NCI-H2196 treated with DMSO at 0.1 percent for 48 hours (cell line): ENCODE results near the gene ASB6.

Experiments
- DNase-seq: peaks from one replicate; lab custom pipeline; 2025; ENCODE audit not compliant: unreplicated experiment; lab: John Stamatoyannopoulos, UW

Gene ASB6, protein sequence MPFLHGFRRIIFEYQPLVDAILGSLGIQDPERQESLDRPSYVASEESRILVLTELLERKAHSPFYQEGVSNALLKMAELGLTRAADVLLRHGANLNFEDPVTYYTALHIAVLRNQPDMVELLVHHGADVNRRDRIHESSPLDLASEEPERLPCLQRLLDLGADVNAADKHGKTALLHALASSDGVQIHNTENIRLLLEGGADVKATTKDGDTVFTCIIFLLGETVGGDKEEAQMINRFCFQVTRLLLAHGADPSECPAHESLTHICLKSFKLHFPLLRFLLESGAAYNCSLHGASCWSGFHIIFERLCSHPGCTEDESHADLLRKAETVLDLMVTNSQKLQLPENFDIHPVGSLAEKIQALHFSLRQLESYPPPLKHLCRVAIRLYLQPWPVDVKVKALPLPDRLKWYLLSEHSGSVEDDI

DNA sequence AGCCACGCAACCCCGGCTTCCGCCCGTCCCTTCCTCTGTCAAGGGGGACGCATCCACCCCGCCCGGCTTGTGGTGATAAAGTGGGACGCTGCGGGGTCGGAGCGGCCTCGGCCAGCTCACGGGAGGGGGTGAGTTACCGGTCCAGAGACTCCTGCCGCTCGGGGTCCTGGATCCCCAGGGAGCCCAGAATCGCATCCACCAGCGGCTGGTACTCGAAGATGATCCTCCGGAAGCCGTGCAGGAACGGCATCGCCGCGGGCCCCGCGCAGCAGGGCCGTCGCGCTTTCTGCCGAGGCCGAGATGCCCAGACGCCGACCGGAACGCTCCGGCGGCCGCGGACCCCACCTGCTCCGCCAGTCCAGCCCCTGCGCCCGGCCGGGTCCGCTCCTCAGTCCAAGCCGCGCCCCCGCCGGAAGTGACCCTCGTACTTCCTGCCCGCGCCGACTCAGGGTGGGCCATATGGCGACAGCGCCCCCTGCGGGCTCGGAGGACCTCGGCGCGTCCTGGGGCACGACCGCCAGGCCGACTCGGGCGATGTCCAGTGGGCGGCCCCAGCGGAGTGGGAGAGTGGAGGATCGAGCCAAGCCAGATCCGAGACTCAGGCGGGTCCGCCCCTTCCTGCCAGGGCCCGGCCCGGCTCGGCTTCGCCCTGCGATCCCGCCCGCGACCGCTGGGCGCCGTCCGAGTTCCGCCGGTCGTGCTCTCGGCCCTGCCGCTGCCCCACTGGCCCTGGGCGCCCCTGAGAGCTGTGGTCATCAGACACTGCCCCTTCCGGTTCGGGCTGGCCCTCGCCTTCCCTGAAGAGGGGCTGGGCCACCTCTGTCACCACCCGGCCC is at the start of gene ASB6:
Gene ASB6, minus strand, starts transcription at position 402 of the 836 bp plus-strand sequence. Its CDS starts 152 bp downstream, at position 250.
- DNase-seq = peak; percentile 83

DNA sequence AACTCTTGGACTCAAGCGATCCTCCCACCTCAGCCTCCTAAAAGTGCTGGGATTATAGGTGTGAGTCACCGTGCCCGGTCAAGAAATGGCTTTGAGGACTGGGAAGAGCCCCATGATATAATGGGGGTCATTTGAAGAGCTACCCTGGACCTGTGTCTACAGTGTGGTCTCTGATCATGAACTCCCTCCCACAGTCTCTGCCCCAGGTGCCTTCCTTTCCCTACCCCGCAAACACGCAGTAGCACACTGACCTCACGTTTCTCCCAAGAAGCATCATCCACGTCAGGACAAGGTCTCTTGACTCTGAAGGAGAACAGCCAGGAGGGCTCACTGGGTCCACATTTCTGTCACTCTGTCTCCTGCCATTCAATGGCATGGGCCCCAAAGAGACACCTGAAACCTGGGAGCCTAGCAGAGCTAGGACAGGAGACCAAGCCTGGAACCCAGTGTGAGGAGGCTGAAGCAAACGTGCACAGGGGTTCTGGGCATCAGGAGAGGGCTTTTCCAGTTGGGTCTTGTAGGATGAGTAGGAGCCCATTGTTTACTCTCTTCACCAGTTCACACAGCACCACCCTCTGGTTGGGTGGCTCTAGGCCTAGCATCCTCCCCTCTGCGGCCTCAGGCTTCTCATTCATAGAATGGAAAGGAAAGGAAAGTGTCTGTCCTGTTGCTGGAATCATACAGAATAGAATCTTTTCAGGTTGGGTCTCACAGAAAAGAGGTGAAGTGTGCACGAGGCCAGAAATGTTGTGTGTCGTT is 46.5 kb upstream of the ASB6 start:
- DNase-seq = no peak

DNA sequence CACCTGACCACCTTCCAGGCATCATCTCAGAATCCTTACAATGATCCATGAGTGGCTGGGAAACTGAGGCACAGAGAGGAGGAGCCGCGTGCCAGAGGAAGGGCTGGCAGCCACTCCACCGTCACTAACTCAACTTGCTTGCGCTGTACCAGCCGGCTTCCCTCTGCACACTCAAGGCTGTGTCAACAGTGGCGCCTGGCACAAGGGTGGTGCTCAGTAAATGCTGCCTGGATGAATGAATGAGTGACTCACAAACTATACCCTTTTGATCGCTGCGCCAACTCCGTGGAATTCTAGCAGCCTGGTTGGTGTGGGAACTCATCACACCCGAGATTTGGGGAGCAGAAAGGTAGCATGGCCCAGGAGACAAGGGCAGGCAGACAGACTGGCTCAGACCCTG is 45.4 kb upstream of the ASB6 start:
- DNase-seq = no peak

DNA sequence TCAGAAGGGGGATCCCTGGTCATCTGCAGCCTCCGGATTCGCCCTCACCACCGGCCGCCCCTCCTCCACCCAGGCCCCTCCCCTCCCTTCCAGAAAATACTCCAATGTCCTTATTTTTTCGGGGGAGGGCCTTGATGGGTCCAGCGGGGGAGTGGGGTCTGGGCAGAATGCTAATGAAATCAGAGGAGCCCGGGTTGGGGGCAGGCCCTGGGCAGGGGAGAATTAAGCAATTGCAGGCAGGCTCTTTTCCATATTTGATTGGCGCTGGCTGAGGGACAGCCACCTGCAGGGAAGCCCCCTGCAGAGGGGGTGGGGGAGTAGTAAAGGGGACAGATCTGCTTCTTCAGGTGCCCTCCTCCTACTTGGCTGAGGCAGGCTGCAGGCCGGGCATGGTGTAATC is 44.8 kb upstream of the ASB6 start:
- DNase-seq = no peak

DNA sequence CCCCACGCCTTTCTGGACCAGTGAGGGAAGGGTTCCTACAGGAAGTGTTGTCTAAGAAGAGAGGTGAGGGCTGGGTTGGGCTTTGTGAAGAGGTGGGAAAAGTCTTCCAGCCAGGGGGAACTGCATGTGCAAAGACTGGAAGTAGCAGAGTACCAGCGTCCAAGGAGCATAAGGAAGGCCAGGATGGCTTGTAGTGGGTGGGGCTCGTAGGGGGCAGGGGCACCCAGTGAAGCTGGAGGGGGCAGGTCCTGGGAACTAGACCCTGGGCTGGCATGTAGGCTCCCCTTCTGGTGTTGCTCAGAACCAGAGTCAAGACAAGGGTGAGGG is 43.9 kb upstream of the ASB6 start:
- DNase-seq = no peak

DNA sequence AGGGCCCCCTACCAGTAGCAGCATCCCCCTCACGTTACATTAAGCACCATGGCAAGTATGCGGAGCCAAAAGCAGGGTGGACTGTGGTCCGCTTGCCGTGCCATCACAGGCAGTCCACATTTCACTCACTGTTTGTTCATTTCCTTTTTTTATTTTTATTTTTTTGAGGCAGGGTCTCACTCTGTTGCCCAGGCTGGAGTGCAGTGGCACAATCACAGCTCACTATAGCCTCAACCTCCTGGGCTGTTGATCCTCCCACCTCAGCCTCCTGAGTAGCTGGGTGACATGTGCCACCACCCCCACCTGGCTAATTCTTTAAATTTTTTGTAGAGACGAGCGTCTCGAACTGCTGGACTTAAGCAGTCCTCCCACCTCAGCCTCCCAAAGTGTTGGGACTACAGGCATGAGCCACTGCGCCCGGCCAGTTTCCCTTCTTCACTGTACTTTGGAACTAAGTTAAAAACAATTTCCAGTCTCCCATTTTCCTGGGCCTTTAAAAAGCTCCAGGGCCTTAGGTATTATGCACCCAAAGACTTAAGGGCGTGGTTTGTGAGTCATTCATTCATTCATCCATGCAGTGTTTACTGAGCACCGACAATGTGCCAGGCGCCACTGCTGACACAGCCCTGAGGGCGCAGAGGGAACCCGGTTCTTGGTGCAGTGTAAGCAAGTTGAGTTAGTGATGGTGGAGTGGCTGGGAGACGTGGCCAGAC is 43.4 kb upstream of the ASB6 start:
- DNase-seq = no peak

DNA sequence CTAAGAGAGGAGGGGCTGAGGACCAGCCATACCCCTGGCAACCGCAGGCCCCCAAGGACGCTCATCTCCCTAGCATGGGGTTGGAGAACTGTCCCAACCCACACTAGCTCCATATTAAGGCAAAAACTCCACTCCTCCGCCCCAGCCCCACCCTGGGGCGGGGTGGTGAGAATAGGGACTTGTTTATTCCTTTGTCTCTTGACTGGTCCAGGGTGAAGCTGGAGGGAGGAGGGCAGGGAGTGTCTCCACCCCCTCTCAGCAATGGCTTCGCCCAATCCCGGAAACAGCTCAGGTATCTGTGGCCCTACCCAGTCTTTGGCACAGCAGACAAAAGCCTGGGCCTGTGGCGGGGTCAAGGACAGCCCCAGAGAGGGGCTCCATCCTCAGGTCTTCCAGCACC is 40.4 kb upstream of the ASB6 start:
- DNase-seq = no peak

DNA sequence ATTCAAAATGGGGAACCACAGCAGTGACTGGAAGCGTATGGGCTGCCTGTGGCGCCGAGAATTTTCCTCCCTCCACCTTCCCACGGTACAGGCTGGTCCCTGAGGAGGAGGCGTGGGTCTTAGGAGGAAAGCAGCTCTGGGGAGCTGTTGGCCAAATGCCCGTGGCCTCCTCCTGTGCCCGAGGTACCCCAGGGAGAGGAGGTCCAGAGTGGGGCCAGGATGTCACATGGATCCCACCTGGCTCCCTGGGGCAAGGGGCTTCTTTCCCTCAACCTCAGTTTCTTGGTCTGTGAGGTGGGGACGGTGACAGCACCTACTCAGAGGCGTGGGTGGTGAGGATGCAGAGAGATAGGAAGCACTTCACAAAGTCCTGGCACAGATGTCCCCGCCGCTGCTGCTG is 40.0 kb upstream of the ASB6 start:
- DNase-seq = no peak

DNA sequence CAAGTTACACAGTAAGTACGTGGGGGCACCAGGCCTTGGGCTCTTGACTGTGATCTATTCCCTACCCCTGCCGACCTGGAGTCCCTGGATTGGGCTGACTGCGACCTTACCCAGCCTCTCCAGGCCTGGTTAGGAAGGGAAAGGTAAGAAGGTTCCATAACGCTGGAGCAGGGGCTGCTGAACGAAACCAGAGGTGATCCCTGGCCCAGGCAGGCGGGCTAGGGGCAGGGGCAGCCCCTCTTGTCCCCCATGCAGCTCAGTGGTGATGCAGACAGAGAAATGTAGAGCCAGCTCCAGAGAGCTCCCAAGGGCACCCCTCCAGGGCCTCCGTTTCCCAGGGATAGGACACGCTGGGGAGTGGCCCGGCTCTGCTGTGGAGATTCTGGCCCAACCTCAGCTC is 37.6 kb upstream of the ASB6 start:
- no peak for DNase-seq

DNA sequence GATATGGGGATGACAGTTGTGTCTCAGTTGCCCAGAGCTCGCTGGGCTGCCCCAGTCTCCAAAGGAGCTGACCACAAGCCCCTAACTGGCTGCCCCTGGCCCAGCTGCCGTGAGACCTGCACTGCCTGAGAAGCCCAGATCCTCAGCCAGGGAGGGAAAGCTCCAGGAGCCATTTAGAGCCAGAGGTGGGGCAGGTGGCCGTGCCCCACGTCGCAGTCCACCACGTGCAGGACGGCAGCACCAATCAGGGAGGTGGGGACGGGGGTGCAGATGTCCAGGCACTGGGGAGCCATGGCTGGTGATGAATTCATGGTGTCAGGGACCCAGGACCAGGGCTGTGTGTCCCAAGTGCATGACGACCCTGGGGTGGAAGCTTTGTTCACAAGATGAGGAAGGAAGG is 36.9 kb upstream of the ASB6 start:
- DNase-seq = no peak

DNA sequence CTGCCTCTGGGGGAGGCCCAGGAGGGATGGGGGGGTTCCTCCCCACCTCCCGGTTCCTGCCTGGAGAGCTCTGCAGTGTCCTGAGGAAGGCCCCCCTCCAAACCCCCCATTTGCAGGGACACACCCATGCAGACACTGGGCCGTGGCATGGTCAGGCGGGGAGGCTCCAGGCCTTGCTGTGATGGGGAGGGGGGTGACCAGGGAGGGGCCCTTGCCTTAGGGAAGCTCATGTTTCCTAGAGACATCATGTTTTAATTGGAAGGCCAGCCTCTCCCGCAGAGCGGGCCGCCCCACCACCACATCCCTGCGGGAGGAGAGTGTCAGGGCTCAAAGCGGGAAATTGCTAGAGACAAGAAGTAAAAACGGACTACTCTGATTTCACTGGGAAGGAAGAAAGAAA is 35.5 kb upstream of the ASB6 start:
- DNase-seq = no peak

DNA sequence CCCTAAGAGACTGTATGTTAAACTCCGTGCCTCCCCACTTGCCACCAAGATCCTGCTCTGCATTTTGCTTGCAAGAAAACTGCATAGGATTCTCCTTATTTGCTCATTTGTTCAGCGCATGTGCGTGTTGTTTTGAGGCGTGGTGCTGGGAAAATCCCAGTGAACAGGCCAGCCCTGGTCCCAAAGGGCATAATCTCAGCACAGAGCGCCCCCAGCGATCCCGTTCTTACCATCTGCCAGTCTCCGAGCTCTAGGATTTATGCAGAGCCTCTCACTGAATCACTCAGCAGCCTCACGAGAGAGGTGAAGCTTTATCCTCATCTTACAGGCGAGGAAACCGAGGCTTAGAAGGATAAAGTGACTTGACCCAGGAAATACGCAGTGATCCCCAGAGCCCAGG is 35.0 kb upstream of the ASB6 start:
- DNase-seq = no peak

DNA sequence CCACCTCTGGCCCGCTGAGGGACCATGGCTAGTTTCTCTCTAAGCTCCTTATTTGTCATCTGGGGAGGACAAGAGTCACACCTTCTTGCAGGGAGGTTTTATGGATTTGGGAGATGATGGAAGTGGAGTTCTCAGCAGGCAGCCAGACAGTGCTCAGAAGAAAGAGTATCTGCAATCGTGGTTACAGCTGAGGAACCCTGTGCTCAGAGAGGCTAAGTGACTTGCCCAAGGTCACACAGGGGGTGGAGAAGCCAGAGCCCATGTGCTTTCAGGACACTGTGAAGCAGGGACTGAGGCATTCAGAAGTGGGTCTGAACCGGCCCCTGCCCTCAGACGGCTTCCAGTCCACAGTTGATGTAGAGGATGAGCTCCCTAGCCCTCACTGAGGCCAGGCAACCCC is 34.3 kb upstream of the ASB6 start:
- DNase-seq = no peak

DNA sequence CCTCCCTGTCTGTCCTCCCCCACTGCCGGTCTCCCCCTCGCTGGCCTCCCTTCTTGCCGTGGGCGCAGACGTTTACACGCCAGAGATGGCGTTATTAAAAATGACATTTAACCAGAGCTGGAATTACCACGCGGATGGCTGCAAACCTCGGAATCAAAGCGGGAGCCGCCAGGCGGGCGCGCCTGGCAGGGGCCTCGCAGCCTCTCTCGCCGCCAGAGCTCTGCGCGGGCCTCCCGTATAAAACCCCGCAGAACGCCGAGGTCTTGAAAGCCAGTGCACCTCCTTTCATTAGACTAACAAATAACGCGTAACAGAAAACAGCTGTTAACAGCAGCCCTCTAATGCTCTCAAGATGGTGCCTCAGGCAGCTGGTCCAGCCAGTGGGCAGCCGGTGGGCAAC is 33.7 kb upstream of the ASB6 start:
- DNase-seq = no peak

DNA sequence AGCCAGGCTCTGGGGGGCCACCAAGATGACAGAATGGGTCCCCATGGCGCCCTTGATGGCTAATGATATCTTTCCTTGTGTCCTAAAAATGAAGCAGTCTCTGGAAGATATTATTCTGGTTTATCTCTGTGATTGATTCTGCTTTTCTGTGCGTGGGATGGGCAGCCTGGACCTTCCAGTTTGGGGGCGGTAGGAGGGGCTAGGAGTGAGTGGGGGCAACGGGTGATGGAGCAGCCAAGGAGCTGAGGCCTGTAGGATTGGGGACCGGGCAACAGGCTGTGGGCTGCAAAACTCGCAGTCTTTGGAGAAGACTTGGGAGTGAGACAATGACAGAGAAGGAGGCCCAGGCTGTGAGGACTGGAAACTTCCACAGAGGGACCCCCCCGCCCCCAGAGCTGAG is 32.3 kb upstream of the ASB6 start:
- no peak for DNase-seq

DNA sequence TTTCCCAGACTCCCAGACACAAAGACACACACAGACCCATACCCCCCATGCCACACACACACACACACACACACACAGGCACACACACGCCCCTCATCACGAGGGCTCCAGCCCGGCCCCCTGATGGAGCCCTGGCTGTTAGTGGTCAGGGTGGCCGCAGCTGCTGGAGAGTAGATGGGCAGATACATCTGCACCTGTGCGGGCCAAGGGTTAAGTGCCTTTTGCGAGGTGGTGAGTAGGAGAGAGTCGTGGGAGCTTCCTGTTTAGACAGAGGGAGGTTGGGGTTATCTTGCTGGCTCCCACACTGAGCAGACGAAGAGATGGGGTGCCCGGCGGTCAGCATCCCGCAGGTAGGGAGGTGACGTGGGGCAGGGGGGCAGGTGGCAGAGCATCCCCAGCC is 31.7 kb upstream of the ASB6 start:
- DNase-seq = no peak

DNA sequence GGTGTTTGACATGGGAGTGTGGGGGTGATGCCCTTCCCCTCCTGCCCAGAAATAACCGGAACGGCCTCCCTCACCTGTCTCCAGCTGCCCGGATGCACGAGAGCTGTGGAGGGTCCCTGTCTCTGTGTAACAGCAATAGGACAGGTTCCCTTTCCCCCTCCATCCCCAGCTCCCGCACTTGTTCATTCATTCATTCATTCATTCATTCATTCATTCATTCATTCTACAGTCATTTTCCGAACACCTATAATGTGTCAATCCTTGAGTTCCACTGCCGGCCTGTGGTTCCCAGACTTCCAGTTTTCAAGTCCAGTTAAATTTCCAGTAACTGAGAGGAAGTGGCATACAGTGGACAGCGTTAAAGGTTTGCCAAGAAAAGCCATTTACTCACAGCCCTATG is 30.8 kb upstream of the ASB6 start:
- DNase-seq = no peak

DNA sequence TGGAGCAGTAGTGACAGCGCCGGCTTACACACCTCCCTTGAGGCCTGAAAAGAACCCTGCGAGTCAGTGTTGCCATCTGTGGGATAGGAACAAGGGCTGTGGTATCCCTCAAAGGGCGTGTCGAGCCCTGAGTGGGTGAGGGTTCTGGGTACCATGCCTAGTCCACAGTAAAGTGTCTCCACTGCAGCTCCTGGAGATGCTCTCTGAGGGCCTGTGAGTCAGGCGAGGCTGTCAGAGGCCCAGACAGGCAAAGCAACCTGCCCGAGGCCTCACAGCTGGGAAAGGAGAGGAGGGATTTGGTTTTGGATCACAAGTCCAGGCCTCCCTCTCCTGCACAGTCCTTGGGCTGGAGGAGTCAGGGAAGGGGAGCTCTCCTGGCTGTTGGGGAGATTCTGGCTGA is 29.6 kb upstream of the ASB6 start:
- no peak for DNase-seq

DNA sequence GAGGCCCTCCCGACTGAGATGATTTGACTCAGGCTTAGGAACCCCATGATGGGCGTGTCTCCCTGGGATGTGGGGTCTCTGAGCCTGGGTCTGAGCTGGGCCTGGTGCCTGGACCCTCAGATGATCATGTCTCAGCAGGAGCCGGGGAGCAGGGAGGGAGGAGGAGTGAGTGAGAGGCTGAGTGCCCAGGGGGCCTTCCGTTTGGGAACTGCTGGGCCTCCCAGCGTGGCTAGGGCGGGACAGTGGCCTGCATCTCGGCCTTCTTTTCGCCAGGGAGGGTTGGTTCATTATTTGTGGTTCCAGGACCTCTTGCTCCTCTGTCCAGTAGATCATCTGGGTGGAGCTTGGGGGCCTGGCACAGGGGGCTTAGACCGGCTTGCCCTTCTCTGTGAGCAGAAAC is 29.1 kb upstream of the ASB6 start:
- DNase-seq = no peak

DNA sequence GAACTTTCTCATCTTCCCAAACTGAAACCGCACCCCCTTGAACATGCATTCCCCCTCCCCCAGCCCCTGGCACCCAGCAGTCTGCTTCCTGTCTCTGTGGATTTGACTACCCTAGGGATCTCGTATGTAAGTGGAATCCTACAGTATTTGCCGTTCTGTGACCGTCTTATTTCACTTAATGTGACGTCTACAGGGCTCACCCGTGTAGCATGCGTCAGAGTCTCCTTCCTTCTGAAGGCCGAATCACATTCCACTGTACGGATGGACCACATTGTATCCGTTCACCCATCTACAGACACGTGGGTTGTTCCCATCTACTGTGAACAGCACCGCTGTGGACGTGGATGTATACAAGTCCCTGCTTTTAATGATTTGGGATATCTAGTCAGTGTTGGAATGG is 28.0 kb upstream of the ASB6 start:
- DNase-seq = no peak

DNA sequence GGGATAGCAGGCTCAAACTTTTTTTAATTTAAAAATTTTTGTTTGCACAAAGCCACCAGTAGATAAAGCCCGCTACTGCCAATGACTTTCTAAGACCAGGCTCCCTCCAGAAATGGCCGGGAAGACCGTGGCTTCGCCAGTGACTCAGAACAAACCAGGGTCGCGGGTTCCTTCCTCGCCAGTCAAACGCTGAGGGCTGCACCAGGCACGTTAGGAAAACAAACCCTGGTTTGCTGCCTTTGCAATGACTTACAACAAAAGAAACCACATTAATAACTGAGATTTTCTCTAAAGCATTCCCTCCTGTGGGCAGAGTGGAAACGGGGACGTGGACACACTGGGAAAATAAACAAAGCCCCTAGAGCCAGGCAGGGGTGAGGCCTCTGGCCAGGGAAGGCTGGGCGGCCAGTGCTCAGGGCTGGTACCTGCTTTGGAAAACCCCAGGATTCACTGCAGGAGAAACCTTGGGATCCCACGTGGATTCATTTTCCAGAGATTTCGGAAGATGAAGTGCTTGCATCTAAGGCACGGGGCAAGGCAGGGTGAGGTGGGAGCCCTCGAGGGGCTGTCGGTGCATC is 27.3 kb upstream of the ASB6 start:
- no peak for DNase-seq
